ENCODE results near the gene ARHGAP21. TPM values are rescaled to one million over a fixed set of nuclear protein-coding genes. Genes with fewer than 3 reads are reported as not detected.
"Not testable (repeated sequence)": the region's sequence is repeated elsewhere in the genome, so short reads cannot be mapped to it uniquely, and the experiment has no call there.

Gene ARHGAP21
- total and polyA plus RNA-seq, 2 donors (not counting 1 experiment from before 2014, with no cell fraction given), result 5.3 to 25.5 TPM

DNA sequence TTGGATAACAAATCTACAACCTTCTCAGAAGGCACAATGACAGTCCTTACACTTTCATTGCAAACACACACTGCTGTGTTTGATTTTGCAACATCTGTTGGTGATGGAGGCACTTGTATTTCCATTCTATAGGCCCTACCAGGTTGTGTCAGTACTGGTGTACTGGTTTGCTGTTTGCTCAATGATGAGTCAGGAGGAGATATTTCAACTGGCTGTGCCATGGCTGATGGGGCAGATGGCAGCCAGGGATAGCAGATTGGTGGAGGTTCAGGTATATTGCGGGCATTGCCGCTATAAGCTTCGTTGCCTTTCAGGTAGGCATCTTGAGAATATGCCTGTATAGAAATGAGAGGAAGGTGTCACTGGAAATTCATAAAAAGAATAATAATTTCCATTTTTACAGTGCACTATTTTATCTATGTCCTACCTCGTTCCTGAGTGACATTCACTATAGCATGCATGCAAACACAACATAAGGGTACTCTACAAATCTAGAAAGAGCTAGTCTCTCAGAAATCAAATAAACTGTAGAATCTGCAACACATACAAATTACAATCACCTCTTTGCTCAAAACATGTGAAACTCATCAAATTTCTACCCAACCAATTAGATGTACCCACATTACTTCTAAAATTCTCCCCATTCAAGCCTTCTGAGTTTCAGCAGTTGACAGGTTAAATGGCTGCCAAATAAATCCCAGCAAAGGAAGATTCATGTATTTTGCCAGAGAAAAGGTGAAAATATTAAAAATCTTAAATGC, 102.5 kb downstream of the ARHGAP21 start:
- 100% methylated on average over 1 of the region's 4 CpGs for WGBS (ENCODE audit: insufficient coverage)

GRCh38 chr10:24619994-24620310, 103.7 kb downstream of the ARHGAP21 start:
- H3K4me3 Mint-ChIP-seq; H3K4me1 Mint-ChIP-seq; H3K36me3 ChIP-seq (replicated peaks in 1 of 2; ENCODE audit: control extremely low read depth in 1 of 2, control insufficient read depth in 1 of 2, extremely low read depth in 1 of 2, insufficient read depth in 2 of 2, low read length in 1 of 2); H3K9me3 Mint-ChIP-seq (ENCODE audit: insufficient read depth); H3K27me3 Mint-ChIP-seq; DNase-seq; H4K20me1 ChIP-seq (ENCODE audit: control insufficient read depth, insufficient read depth, low read length, poor library complexity, severe bottlenecking); H3K4me2 ChIP-seq (replicated peaks; ENCODE audit: low read depth, low read length, poor library complexity, severe bottlenecking); H3K27ac Mint-ChIP-seq; H3K9me3 ChIP-seq (ENCODE audit: control extremely low read depth in 1 of 3, control insufficient read depth in 2 of 3, insufficient read depth in 1 of 3, low read length in 2 of 3); H3K79me2 ChIP-seq (ENCODE audit: control insufficient read depth, insufficient read depth, low read length); H3K4me3 ChIP-seq (ENCODE audit: control extremely low read depth in 1 of 5, extremely low read depth in 1 of 5, insufficient read depth in 1 of 5, low read depth in 2 of 5, low read length in 4 of 5); H3K27ac ChIP-seq (ENCODE audit: low read length in 2 of 2); CTCF ChIA-PET; H3K27me3 ChIP-seq (replicated peaks in 1 of 4; ENCODE audit: control extremely low read depth in 1 of 4, control insufficient read depth in 3 of 4, insufficient read depth in 4 of 4, low read length in 3 of 4); H3K4me1 ChIP-seq (ENCODE audit: control insufficient read depth in 2 of 2, insufficient read depth in 2 of 2, low read length in 2 of 2); ATAC-seq (ENCODE audit: low read depth); H2AFZ ChIP-seq (ENCODE audit: insufficient read depth, low read depth, low read length, poor library complexity, severe bottlenecking); intact Hi-C loops (cut with micrococcal nuclease); POLR2A ChIA-PET; H3K9ac ChIP-seq (ENCODE audit: low read length): not testable (repeated sequence)
- WGBS (ENCODE audit: insufficient coverage), result no CpG with 5 or more reads among the region's 8 CpGs

More for the DNA sequence above, 102.5 kb downstream of the ARHGAP21 start:
- H3K27me3 Mint-ChIP-seq; H3K36me3 ChIP-seq (replicated peaks in 1 of 2; ENCODE audit: control extremely low read depth in 1 of 2, control insufficient read depth in 1 of 2, extremely low read depth in 1 of 2, insufficient read depth in 2 of 2, low read length in 1 of 2); H3K4me1 Mint-ChIP-seq; H2AFZ ChIP-seq (ENCODE audit: insufficient read depth, low read depth, low read length, poor library complexity, severe bottlenecking); H3K27me3 ChIP-seq (replicated peaks in 1 of 4; ENCODE audit: control extremely low read depth in 1 of 4, control insufficient read depth in 3 of 4, insufficient read depth in 4 of 4, low read length in 3 of 4); intact Hi-C loops (cut with micrococcal nuclease); H3K9me3 ChIP-seq (ENCODE audit: control extremely low read depth in 1 of 3, control insufficient read depth in 2 of 3, insufficient read depth in 1 of 3, low read length in 2 of 3); ATAC-seq (ENCODE audit: low read depth); DNase-seq; H3K27ac ChIP-seq (ENCODE audit: low read length in 2 of 2); H3K4me3 ChIP-seq (ENCODE audit: control extremely low read depth in 1 of 5, extremely low read depth in 1 of 5, insufficient read depth in 1 of 5, low read depth in 2 of 5, low read length in 4 of 5); H3K9ac ChIP-seq (ENCODE audit: low read length); POLR2A ChIA-PET; H3K4me1 ChIP-seq (ENCODE audit: control insufficient read depth in 2 of 2, insufficient read depth in 2 of 2, low read length in 2 of 2); H3K4me3 Mint-ChIP-seq; H3K4me2 ChIP-seq (replicated peaks; ENCODE audit: low read depth, low read length, poor library complexity, severe bottlenecking); H3K9me3 Mint-ChIP-seq (ENCODE audit: insufficient read depth); H4K20me1 ChIP-seq (ENCODE audit: control insufficient read depth, insufficient read depth, low read length, poor library complexity, severe bottlenecking); H3K27ac Mint-ChIP-seq; H3K79me2 ChIP-seq (ENCODE audit: control insufficient read depth, insufficient read depth, low read length): not testable (repeated sequence)
- CTCF ChIA-PET, result interaction anchor here (1.8 kb wide), 1 partner anchor 459 kb away, joined by 5 read pairs; no protein-coding TSS in a partner anchor

- H3K4me2 ChIP-seq (replicated peaks; ENCODE audit: low read depth, low read length, poor library complexity, severe bottlenecking); H3K27ac ChIP-seq (ENCODE audit: low read length in 2 of 2); H3K27ac Mint-ChIP-seq; CTCF ChIA-PET; H2AFZ ChIP-seq (ENCODE audit: insufficient read depth, low read depth, low read length, poor library complexity, severe bottlenecking); H3K9ac ChIP-seq (ENCODE audit: low read length); POLR2A ChIA-PET; H3K79me2 ChIP-seq (ENCODE audit: control insufficient read depth, insufficient read depth, low read length); H3K4me3 Mint-ChIP-seq; H3K27me3 Mint-ChIP-seq; intact Hi-C loops (cut with micrococcal nuclease); H3K4me1 Mint-ChIP-seq; H3K27me3 ChIP-seq (replicated peaks in 1 of 4; ENCODE audit: control extremely low read depth in 1 of 4, control insufficient read depth in 3 of 4, insufficient read depth in 4 of 4, low read length in 3 of 4); H3K9me3 ChIP-seq (ENCODE audit: control extremely low read depth in 1 of 3, control insufficient read depth in 2 of 3, insufficient read depth in 1 of 3, low read length in 2 of 3); H3K9me3 Mint-ChIP-seq (ENCODE audit: insufficient read depth); ATAC-seq (ENCODE audit: low read depth); H3K36me3 ChIP-seq (replicated peaks in 1 of 2; ENCODE audit: control extremely low read depth in 1 of 2, control insufficient read depth in 1 of 2, extremely low read depth in 1 of 2, insufficient read depth in 2 of 2, low read length in 1 of 2); H3K4me3 ChIP-seq (ENCODE audit: control extremely low read depth in 1 of 5, extremely low read depth in 1 of 5, insufficient read depth in 1 of 5, low read depth in 2 of 5, low read length in 4 of 5); H3K4me1 ChIP-seq (ENCODE audit: control insufficient read depth in 2 of 2, insufficient read depth in 2 of 2, low read length in 2 of 2); H4K20me1 ChIP-seq (ENCODE audit: control insufficient read depth, insufficient read depth, low read length, poor library complexity, severe bottlenecking); DNase-seq: not testable (repeated sequence)
- 92% methylated on average over 6 of the region's 11 CpGs for WGBS (ENCODE audit: insufficient coverage)
These were observed 104.2 kb downstream of the ARHGAP21 start for GRCh38 chr10:24619291-24619993.

Measured in B cell (primary cell).